ENCODE data around the gene FHL2. TPM values are rescaled to one million over a fixed set of nuclear protein-coding genes. Genes with fewer than 3 reads are reported as not detected.
"Not testable (repeated sequence)": the region's sequence is repeated elsewhere in the genome, so short reads cannot be mapped to it uniquely, and the experiment has no call there.

Gene FHL2
- total RNA-seq, 1 experiment from 2014 or later, result 21.1 TPM

DNA sequence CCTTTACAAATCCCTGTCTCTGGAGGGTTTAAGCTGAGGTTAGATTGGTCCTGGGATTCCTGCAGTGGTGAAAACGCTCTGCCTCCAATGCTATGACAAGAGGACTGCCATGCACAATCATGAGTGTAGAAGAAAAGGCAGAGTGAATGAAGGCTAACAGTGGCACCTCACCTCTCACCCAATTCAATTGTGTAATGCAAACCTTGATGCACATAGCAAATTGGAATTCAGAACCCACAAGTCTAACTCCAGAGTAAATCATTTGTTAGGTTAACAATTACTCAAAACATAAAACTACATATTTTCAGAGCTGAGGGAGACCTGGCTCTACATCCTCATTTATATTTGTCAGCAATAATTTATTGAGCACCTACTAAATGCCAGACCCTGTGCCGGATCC is 71.2 kb downstream of the FHL2 start:
- ChIA-PET CTCF (interaction anchor here (0.5 to 1.1 kb wide), 2 partner anchors 39 to 195 kb away, joined by 3 read pairs; no protein-coding TSS in a partner anchor), POLR2A (no interaction called here)
- no peak for TF ChIP-seq ZNF232 (CRISPR knock-in tag; IDR thresholded peaks at IDR 0.05)
- TF ChIP-seq GRHL2 (CRISPR knock-in tag; IDR thresholded peaks at IDR 0.05; ENCODE audit: insufficient replicate concordance, severe bottlenecking), result no peak
- DNase-seq (ENCODE audit: low spot score) (no peak), ATAC-seq (no peak)
- no peaks in the 10 kb centered on the region for H3K36me3 Mint-ChIP-seq
- no peaks in the 10 kb centered on the region; the same call in 1 of the 2 replicates for H3K27me3 Mint-ChIP-seq (ENCODE audit: low read depth)
- H3K4me3 Mint-ChIP-seq, result peak overlapping the region; percentile 85
- peak overlapping the region; percentile 23; the same call in 1 of the 2 replicates for H3K27ac Mint-ChIP-seq
- H3K9me3 Mint-ChIP-seq, result no peaks in the 10 kb centered on the region
- H3K4me1 Mint-ChIP-seq, result peaks cover 30% of the 10 kb centered on the region

DNA sequence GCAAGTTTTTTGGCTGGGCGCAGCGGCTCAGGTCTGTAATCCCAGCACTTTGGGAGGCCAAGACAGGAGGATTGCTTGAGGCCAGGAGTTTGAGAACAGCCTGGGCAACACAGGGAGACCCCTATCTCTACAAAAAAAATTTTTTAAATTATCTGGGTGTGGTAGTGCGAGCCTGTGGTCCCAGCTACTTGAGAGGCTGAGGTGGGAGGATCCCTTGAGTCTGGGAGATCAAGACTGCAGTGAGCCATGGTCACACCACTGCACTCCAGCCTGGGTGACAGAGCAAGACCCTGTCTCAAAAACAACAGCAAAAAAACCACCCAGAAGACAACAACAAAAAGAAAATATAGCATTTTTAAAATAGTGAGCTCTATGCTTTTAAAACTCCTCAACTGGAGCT is 71.6 kb downstream of the FHL2 start:
- H3K4me3 Mint-ChIP-seq; H3K36me3 Mint-ChIP-seq; POLR2A ChIA-PET; H3K27ac Mint-ChIP-seq; H3K27me3 Mint-ChIP-seq (ENCODE audit: low read depth); ATAC-seq; DNase-seq (ENCODE audit: low spot score); H3K9me3 Mint-ChIP-seq: not testable (repeated sequence)
- H3K4me1 Mint-ChIP-seq, result peaks cover 30% of the 10 kb centered on the region
- CTCF ChIA-PET, result interaction anchor here (1.1 kb wide), 1 partner anchor 39 kb away, joined by 3 read pairs; no protein-coding TSS in a partner anchor

- POLR2A ChIA-PET, result no interaction called here
- no peaks in the 10 kb centered on the region for H3K36me3 Mint-ChIP-seq
- no peaks in the 10 kb centered on the region for H3K9me3 Mint-ChIP-seq
- H3K27ac Mint-ChIP-seq, result no peak overlapping the region
- CTCF ChIA-PET, result no interaction called here
- TF ChIP-seq, protein P1, sequence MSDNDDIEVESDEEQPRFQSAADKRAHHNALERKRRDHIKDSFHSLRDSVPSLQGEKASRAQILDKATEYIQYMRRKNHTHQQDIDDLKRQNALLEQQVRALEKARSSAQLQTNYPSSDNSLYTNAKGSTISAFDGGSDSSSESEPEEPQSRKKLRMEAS (CRISPR knock-in tag; IDR thresholded peaks at IDR 0.05), result no peak
- TF ChIP-seq, protein P2, sequence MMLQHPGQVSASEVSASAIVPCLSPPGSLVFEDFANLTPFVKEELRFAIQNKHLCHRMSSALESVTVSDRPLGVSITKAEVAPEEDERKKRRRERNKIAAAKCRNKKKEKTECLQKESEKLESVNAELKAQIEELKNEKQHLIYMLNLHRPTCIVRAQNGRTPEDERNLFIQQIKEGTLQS (CRISPR knock-in tag; conservative IDR thresholded peaks at IDR 0.05), result no peak
- no peak for TF ChIP-seq NR1H2 (CRISPR knock-in tag; IDR thresholded peaks at IDR 0.05)
- no peak for TF ChIP-seq ZSCAN18 (CRISPR knock-in tag; IDR thresholded peaks at IDR 0.05)
- no peak for TF ChIP-seq RORB (CRISPR knock-in tag; IDR thresholded peaks at IDR 0.05)
- TF ChIP-seq FOXK1 (CRISPR knock-in tag; IDR thresholded peaks at IDR 0.05), result no peak
- no peak for TF ChIP-seq TEAD1 (CRISPR knock-in tag; IDR thresholded peaks at IDR 0.05)
- no peak for TF ChIP-seq FOXP1 (CRISPR knock-in tag; IDR thresholded peaks at IDR 0.05; ENCODE audit: borderline replicate concordance)
- TF ChIP-seq, protein P3, sequence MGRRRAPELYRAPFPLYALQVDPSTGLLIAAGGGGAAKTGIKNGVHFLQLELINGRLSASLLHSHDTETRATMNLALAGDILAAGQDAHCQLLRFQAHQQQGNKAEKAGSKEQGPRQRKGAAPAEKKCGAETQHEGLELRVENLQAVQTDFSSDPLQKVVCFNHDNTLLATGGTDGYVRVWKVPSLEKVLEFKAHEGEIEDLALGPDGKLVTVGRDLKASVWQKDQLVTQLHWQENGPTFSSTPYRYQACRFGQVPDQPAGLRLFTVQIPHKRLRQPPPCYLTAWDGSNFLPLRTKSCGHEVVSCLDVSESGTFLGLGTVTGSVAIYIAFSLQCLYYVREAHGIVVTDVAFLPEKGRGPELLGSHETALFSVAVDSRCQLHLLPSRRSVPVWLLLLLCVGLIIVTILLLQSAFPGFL (CRISPR knock-in tag; IDR thresholded peaks at IDR 0.05; ENCODE audit: borderline replicate concordance), result no peak
- TF ChIP-seq, protein P4, sequence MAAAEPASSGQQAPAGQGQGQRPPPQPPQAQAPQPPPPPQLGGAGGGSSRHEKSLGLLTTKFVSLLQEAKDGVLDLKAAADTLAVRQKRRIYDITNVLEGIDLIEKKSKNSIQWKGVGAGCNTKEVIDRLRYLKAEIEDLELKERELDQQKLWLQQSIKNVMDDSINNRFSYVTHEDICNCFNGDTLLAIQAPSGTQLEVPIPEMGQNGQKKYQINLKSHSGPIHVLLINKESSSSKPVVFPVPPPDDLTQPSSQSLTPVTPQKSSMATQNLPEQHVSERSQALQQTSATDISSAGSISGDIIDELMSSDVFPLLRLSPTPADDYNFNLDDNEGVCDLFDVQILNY (CRISPR knock-in tag; IDR thresholded peaks at IDR 0.05), result no peak
- TF ChIP-seq, protein P5, sequence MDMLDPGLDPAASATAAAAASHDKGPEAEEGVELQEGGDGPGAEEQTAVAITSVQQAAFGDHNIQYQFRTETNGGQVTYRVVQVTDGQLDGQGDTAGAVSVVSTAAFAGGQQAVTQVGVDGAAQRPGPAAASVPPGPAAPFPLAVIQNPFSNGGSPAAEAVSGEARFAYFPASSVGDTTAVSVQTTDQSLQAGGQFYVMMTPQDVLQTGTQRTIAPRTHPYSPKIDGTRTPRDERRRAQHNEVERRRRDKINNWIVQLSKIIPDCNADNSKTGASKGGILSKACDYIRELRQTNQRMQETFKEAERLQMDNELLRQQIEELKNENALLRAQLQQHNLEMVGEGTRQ (CRISPR knock-in tag; IDR thresholded peaks at IDR 0.05), result no peak
- TF ChIP-seq SOX15 (CRISPR knock-in tag; IDR thresholded peaks at IDR 0.05), result no peak
- ATAC-seq, result no peak
- no peak overlapping the region for H3K4me3 Mint-ChIP-seq
- no peaks in the 10 kb centered on the region; the same call in 1 of the 2 replicates for H3K27me3 Mint-ChIP-seq (ENCODE audit: low read depth)
- no peak for DNase-seq (ENCODE audit: low spot score)
- H3K4me1 Mint-ChIP-seq, result peaks cover 29% of the 10 kb centered on the region
These were observed 73.4 kb downstream of the FHL2 start for GRCh38 chr2:105325389-105325963.

Data from WTC11 (cell line).